ENCODE measurements around the gene RSPH3. TPM values are rescaled to one million over a fixed set of nuclear protein-coding genes. Genes with fewer than 3 reads are reported as not detected.
"Not testable (repeated sequence)": the region's sequence is repeated elsewhere in the genome, so short reads cannot be mapped to it uniquely, and the experiment has no call there.

RSPH3 gene
- total and polyA plus RNA-seq, 4 donors = 1.7 to 4.6 (median 3.3) TPM

GRCh38 chr6:158954753-158955152 is 45.2 kb downstream of the RSPH3 start (continued):
- TF ChIP-seq EGR1 (IDR thresholded peaks at IDR 0.05; ENCODE audit: low read depth in 2 of 2) (no peak), ZBTB33 (IDR thresholded peaks at IDR 0.05) (no peak), REST (IDR thresholded peaks at IDR 0.05) (no peak), NR2F2 (IDR thresholded peaks at IDR 0.05) (no peak), RXRA (IDR thresholded peaks at IDR 0.05) (no peak)

GRCh38 chr6:158952011-158952410 is 48.0 kb downstream of the RSPH3 start:
- not testable (repeated sequence) for H3K27me3 ChIP-seq (ENCODE audit: control insufficient read depth in 4 of 4, insufficient read depth in 4 of 4, low read length in 3 of 4); H3K4me3 ChIP-seq (ENCODE audit: low read depth in 1 of 3, low read length in 3 of 3); H3K27ac ChIP-seq (ENCODE audit: low read depth in 1 of 2, low read length in 2 of 2); H3K4me1 ChIP-seq (ENCODE audit: control insufficient read depth in 4 of 4, insufficient read depth in 4 of 4, low read length in 3 of 4); H3K36me3 ChIP-seq (ENCODE audit: control insufficient read depth in 4 of 4, insufficient read depth in 3 of 4, low read depth in 1 of 4, low read length in 3 of 4); DNase-seq (ENCODE audit: low spot score); H3K9me3 ChIP-seq (ENCODE audit: control insufficient read depth in 4 of 4, low read length in 3 of 4); H3K9ac ChIP-seq (ENCODE audit: low read depth in 1 of 2, low read length in 2 of 2)
- WGBS = 98% methylated on average over 3 of the region's 3 CpGs

GRCh38 chr6:158951565-158951964 is 48.4 kb downstream of the RSPH3 start:
- H3K36me3 ChIP-seq (ENCODE audit: control insufficient read depth in 4 of 4, insufficient read depth in 3 of 4, low read depth in 1 of 4, low read length in 3 of 4); H3K4me3 ChIP-seq (ENCODE audit: low read depth in 1 of 3, low read length in 3 of 3); DNase-seq (ENCODE audit: low spot score); H3K9ac ChIP-seq (ENCODE audit: low read depth in 1 of 2, low read length in 2 of 2); H3K4me1 ChIP-seq (ENCODE audit: control insufficient read depth in 4 of 4, insufficient read depth in 4 of 4, low read length in 3 of 4); H3K27me3 ChIP-seq (ENCODE audit: control insufficient read depth in 4 of 4, insufficient read depth in 4 of 4, low read length in 3 of 4); H3K27ac ChIP-seq (ENCODE audit: low read depth in 1 of 2, low read length in 2 of 2); H3K9me3 ChIP-seq (ENCODE audit: control insufficient read depth in 4 of 4, low read length in 3 of 4): not testable (repeated sequence)
- 93% methylated on average over 2 of the region's 2 CpGs for WGBS

- peaks cover 0 to 2% (median 0%) of the 10 kb centered on the region in 4 donors for H3K36me3 ChIP-seq (ENCODE audit: control insufficient read depth in 4 of 4, insufficient read depth in 3 of 4, low read depth in 1 of 4, low read length in 3 of 4)
- no peak for TF ChIP-seq EGR1 (IDR thresholded peaks at IDR 0.05; ENCODE audit: low read depth in 2 of 2)
- TF ChIP-seq ZBTB33 (IDR thresholded peaks at IDR 0.05) = no peak
- no peak for TF ChIP-seq YY1 (IDR thresholded peaks at IDR 0.05)
- TF ChIP-seq ATF3 (IDR thresholded peaks at IDR 0.05) = no peak
- TF ChIP-seq GABPA (IDR thresholded peaks at IDR 0.05 in 1 of 2, conservative IDR thresholded peaks at IDR 0.05 in 1 of 2) = no peak
- TF ChIP-seq HNF4G (IDR thresholded peaks at IDR 0.05) = no peak
- TF ChIP-seq NR2F2 (IDR thresholded peaks at IDR 0.05) = no peak
- TF ChIP-seq CTCF (IDR thresholded peaks at IDR 0.05; ENCODE audit: low read depth, low read length, missing input control) = no peak
- TF ChIP-seq REST (IDR thresholded peaks at IDR 0.05) = no peak
- TF ChIP-seq FOXA1 (IDR thresholded peaks at IDR 0.05) = no peak
- H3K27ac ChIP-seq (ENCODE audit: low read depth in 1 of 2, low read length in 2 of 2) = no peak overlapping the region
- no peaks in the 10 kb centered on the region for H3K27me3 ChIP-seq (ENCODE audit: control insufficient read depth in 4 of 4, insufficient read depth in 4 of 4, low read length in 3 of 4)
- no peak for DNase-seq (ENCODE audit: low spot score)
- H3K4me1 ChIP-seq (ENCODE audit: control insufficient read depth in 4 of 4, insufficient read depth in 4 of 4, low read length in 3 of 4) = no peaks in the 10 kb centered on the region
- H3K4me3 ChIP-seq (ENCODE audit: low read depth in 1 of 3, low read length in 3 of 3) = no peak overlapping the region
- no peaks in the 10 kb centered on the region for H3K9me3 ChIP-seq (ENCODE audit: control insufficient read depth in 4 of 4, low read length in 3 of 4)
- H3K9ac ChIP-seq (ENCODE audit: low read depth in 1 of 2, low read length in 2 of 2) = no peak overlapping the region
- WGBS = 96% methylated on average over 8 of the region's 8 CpGs
These were observed 52.7 kb downstream of the RSPH3 start for GRCh38 chr6:158947284-158947683.

Measured in liver (tissue), 9 donors.